Vagina (tissue), 2 donors: ENCODE results near the gene SSBP2. TPM values are rescaled to one million over a fixed set of nuclear protein-coding genes. Genes with fewer than 3 reads are reported as not detected.

Source experiments
- DNase-seq, 2 donors: peaks; one replicate each; pipeline ENCODE4 v3.0.0-alpha.2; 2017; ENCODE audit errors: extremely low spot score in 2 of 2
- H3K27ac ChIP-seq: fragments of 200-600 bp; sonication (generic); one replicate; pipeline ENCODE4 v1.5.1; 2019
- H3K27me3 ChIP-seq: fragments of 200-600 bp; sonication (generic); one replicate; pipeline ENCODE4 v1.5.1; 2019
- H3K36me3 ChIP-seq, 2 donors: fragments of 200-600 bp; sonication (generic); one replicate each; pipeline ENCODE4 v1.5.1; 2017 to 2019
- H3K4me1 ChIP-seq: fragments of 200-600 bp; sonication (generic); one replicate; pipeline ENCODE4 v1.5.1; 2019
- H3K4me3 ChIP-seq, 2 donors: fragments of 200-600 bp; sonication (generic); 1 replicate in 1 of 2; 2 replicates in 1 of 2; pipeline ENCODE4 v1.5.1; 2016 to 2019
- H3K9me3 ChIP-seq: fragments of 200-600 bp; sonication (generic); one replicate; pipeline ENCODE4 v1.5.1; 2019
- CTCF ChIP-seq, 3 experiments: fragments of 450-650 bp in 2 of 3; fragments of 200-600 bp in 1 of 3; sonication (generic) in 1 of 3; IDR thresholded peaks; one replicate each; pipeline ENCODE4 v1.5.1; 2017 to 2019; ENCODE audit warnings: antibody characterized with exemption in 3 of 3, mild to moderate bottlenecking in 2 of 3, moderate library complexity in 2 of 3
- POLR2A ChIP-seq, 2 donors: fragments of 450-650 bp; IDR thresholded peaks; one replicate each; pipeline ENCODE4 v1.6.1; 2017; ENCODE audit warnings: antibody characterized with exemption in 2 of 2, mild to moderate bottlenecking in 2 of 2, moderate library complexity in 2 of 2
- POLR2AphosphoS5 ChIP-seq, 2 donors: sonication (generic); formaldehyde crosslinking; IDR thresholded peaks; one replicate each; pipeline ENCODE4 v1.9.0; 2017; ENCODE audit warnings: antibody characterized with exemption in 2 of 2, mild to moderate bottlenecking in 2 of 2, low read depth in 1 of 2; ENCODE audit not compliant: insufficient read depth in 1 of 2
- intact Hi-C: fragments of 100-400 bp; cut with DNase I; formaldehyde crosslinking; loops from one replicate; pipeline ENCODE4 v1.15.1; 2023
- total RNA-seq: library from RNA; depleted of rRNA; stranded (reverse); fragments of >200 nt; gene quantifications from one replicate; pipeline ENCODE4 v1.2.3, GENCODE V29; 2016

SSBP2 gene
- total RNA-seq, 1 donor from 2014 or later = 66.3 TPM

- intact Hi-C loops = no loop called here
- no peak for DNase-seq
- H3K9me3 ChIP-seq = no peaks in the 10 kb centered on the region
- H3K27me3 ChIP-seq = no peaks in the 10 kb centered on the region
- H3K27ac ChIP-seq = no peak overlapping the region
- H3K4me3 ChIP-seq = no peak overlapping the region
- peaks cover 17% of the 10 kb centered on the region for H3K4me1 ChIP-seq
- TF ChIP-seq CTCF (IDR thresholded peaks at IDR 0.05) (no peak), POLR2A (IDR thresholded peaks at IDR 0.05) (no peak), POLR2AphosphoS5 (IDR thresholded peaks at IDR 0.05; ENCODE audit: insufficient read depth in 1 of 2, low read depth in 1 of 2) (no peak)
- no peaks in the 10 kb centered on the region for H3K36me3 ChIP-seq
Observed at GRCh38 chr5:81759632-81760005, 8.7 kb upstream of the SSBP2 start.

GRCh38 chr5:81757404-81757803, 6.5 kb upstream of the SSBP2 start:
- no peak for DNase-seq
- Histone ChIP-seq H3K4me3 (no peak overlapping the region), H3K9me3 (no peaks in the 10 kb centered on the region), H3K27me3 (no peaks in the 10 kb centered on the region), H3K36me3 (no peaks in the 10 kb centered on the region), H3K27ac (no peak overlapping the region), H3K4me1 (peaks cover 27% of the 10 kb centered on the region)
- TF ChIP-seq POLR2AphosphoS5 (IDR thresholded peaks at IDR 0.05; ENCODE audit: insufficient read depth in 1 of 2, low read depth in 1 of 2) = no peak
- no peak for TF ChIP-seq POLR2A (IDR thresholded peaks at IDR 0.05)
- intact Hi-C loops = no loop called here

DNA sequence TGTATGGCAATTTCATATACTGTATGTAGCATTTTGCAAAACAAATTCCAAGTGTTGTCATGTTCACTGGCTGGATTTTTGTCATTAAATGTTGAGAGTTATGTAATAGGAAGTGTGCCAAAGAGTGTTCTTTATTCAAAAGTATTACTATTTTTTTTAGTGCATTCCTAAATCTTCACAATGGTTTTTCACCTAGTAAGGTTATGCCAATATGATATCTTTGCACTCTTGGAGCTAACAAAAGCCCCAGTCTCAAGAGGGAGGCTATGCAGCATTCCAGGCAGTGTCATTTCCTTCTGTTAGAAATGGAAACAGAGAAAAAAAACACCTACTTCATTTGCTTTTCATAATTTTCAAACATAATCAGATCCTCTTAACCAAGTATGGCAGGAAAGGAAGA, 5.1 kb upstream of the SSBP2 start:
- intact Hi-C loops = no loop called here
- peaks cover 36% of the 10 kb centered on the region for H3K4me1 ChIP-seq
- TF ChIP-seq CTCF (IDR thresholded peaks at IDR 0.05) (no peak), POLR2AphosphoS5 (IDR thresholded peaks at IDR 0.05; ENCODE audit: insufficient read depth in 1 of 2, low read depth in 1 of 2) (peak in 1 of 2 donors; percentile 9), POLR2A (IDR thresholded peaks at IDR 0.05) (no peak)
- H3K4me3 ChIP-seq = no peak overlapping the region
- no peaks in the 10 kb centered on the region for H3K36me3 ChIP-seq
- no peak for DNase-seq
- no peaks in the 10 kb centered on the region for H3K27me3 ChIP-seq
- peak overlapping the region; percentile 27 for H3K27ac ChIP-seq
- no peaks in the 10 kb centered on the region for H3K9me3 ChIP-seq

DNA sequence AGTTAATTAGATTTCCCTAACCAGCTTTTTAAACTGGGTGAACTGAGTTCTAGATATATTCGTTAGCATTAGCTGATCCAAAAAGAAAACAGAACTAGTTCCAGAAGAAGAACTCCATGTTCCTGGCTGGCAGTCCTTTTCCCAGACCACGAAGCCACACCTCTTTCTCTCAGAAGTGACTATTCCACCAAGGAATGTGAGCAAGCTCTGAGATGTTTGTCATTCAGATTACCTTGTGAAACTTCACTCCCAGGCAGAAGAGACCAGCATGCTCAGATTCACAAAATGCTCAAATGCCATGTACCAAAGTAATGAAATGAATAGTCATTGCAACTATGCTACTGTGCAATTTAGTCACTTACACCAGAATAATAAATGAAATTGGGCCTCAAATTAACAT, 4.4 kb upstream of the SSBP2 start:
- DNase-seq = no peak
- intact Hi-C loops = no loop called here
- TF ChIP-seq CTCF (IDR thresholded peaks at IDR 0.05) = no peak
- peak; percentile 16 to 95 for TF ChIP-seq POLR2AphosphoS5 (IDR thresholded peaks at IDR 0.05; ENCODE audit: insufficient read depth in 1 of 2, low read depth in 1 of 2)
- Histone ChIP-seq H3K36me3 (no peaks in the 10 kb centered on the region), H3K27me3 (no peaks in the 10 kb centered on the region), H3K4me3 (no peak overlapping the region), H3K27ac (peak overlapping the region; percentile 27), H3K4me1 (peaks cover 36% of the 10 kb centered on the region), H3K9me3 (no peaks in the 10 kb centered on the region)

- no peak for TF ChIP-seq POLR2AphosphoS5 (IDR thresholded peaks at IDR 0.05; ENCODE audit: insufficient read depth in 1 of 2, low read depth in 1 of 2)
- TF ChIP-seq POLR2A (IDR thresholded peaks at IDR 0.05) = no peak
- no peak for TF ChIP-seq CTCF (IDR thresholded peaks at IDR 0.05)
- intact Hi-C loops = loop anchor here (5.0 kb wide), 2 partner anchors 33 to 413 kb away; no protein-coding TSS in a partner anchor
- Histone ChIP-seq H3K27me3 (no peaks in the 10 kb centered on the region), H3K9me3 (no peaks in the 10 kb centered on the region), H3K27ac (peak overlapping the region; percentile 27), H3K4me1 (peaks cover 36% of the 10 kb centered on the region), H3K36me3 (no peaks in the 10 kb centered on the region), H3K4me3 (no peak overlapping the region)
- no peak for DNase-seq
Observed at GRCh38 chr5:81754621-81755020, 3.7 kb upstream of the SSBP2 start.
